SK-N-SH treated with all-trans-retinoic acid at 6 μM for 48 hours (cell line): ENCODE results near the gene DDX3X.
A peak's percentile ranks its signal among the peaks of the same experiment; 100 is the strongest.

Source experiments
- ATAC-seq: fragments of 200-7000 bp; cut with Tn5 transposase; 3 replicates; pipeline ENCODE4 v1.9.1; 2020; ENCODE audit warnings: mild to moderate bottlenecking, moderate library complexity
- ARNTL ChIP-seq: fragments of 450-650 bp; formaldehyde crosslinking; IDR thresholded peaks from 2 replicates; pipeline ENCODE4 v1.5.0; 2020; ENCODE audit warnings: low read depth, mild to moderate bottlenecking, moderate library complexity, borderline replicate concordance
- CSDC2 ChIP-seq: fragments of 250-450 bp; sonication (Bioruptor Pico); IDR thresholded peaks from 2 replicates; pipeline ENCODE4 v1.5.0; 2020; ENCODE audit warnings: mild to moderate bottlenecking, moderate library complexity
- ESRRG ChIP-seq: fragments of 250-450 bp; sonication (Bioruptor Pico); IDR thresholded peaks from 2 replicates; pipeline ENCODE4 v1.6.1; 2021; ENCODE audit warnings: mild to moderate bottlenecking
- GLIS3 ChIP-seq: fragments of 250-450 bp; sonication (Bioruptor Pico); IDR thresholded peaks from 2 replicates; pipeline ENCODE4 v1.5.0; 2020; ENCODE audit warnings: mild to moderate bottlenecking, moderate library complexity
- ISL1 ChIP-seq: fragments of 250-450 bp; sonication (Bioruptor Pico); IDR thresholded peaks from 2 replicates; pipeline ENCODE4 v2.1.2; 2022; ENCODE audit warnings: mild to moderate bottlenecking, moderate library complexity
- OSR1 ChIP-seq: fragments of 250-450 bp; sonication (Bioruptor Pico); IDR thresholded peaks from 2 replicates; pipeline ENCODE4 v1.8.0; 2022; ENCODE audit warnings: moderate library complexity, mild to moderate bottlenecking, inconsistent platforms
- PPARA ChIP-seq: fragments of 250-450 bp; sonication (Bioruptor Pico); IDR thresholded peaks from 2 replicates; pipeline ENCODE4 v1.5.0; 2020; ENCODE audit warnings: mild to moderate bottlenecking, borderline replicate concordance
- RARB ChIP-seq: fragments of 250-450 bp; sonication (Bioruptor Pico); IDR thresholded peaks from 2 replicates; pipeline ENCODE4 v1.8.0; 2021; ENCODE audit warnings: mild to moderate bottlenecking, moderate library complexity
- TCF4 ChIP-seq: fragments of 250-450 bp; sonication (Bioruptor Pico); IDR thresholded peaks from 2 replicates; pipeline ENCODE4 v1.8.0; 2021; ENCODE audit warnings: mild to moderate bottlenecking, moderate library complexity, borderline replicate concordance
- TOX ChIP-seq: fragments of 250-450 bp; sonication (Bioruptor Pico); IDR thresholded peaks from 2 replicates; pipeline ENCODE4 v1.8.0; 2021; ENCODE audit warnings: mild to moderate bottlenecking, moderate library complexity, borderline replicate concordance
- ZC3H10 ChIP-seq: fragments of 250-450 bp; sonication (Bioruptor Pico); IDR thresholded peaks from 2 replicates; pipeline ENCODE4 v1.5.1; 2021; ENCODE audit warnings: mild to moderate bottlenecking, moderate library complexity
- ZFP3 ChIP-seq: fragments of 250-450 bp; sonication (Bioruptor Pico); IDR thresholded peaks from 2 replicates; pipeline ENCODE4 v1.5.0; 2020; ENCODE audit warnings: mild to moderate bottlenecking, moderate library complexity
- ZFP30 ChIP-seq: fragments of 450-650 bp; formaldehyde crosslinking; IDR thresholded peaks from 2 replicates; pipeline ENCODE4 v1.5.0; 2022; ENCODE audit warnings: mild to moderate bottlenecking, moderate library complexity
- ZNF565 ChIP-seq: fragments of 450-650 bp; formaldehyde crosslinking; conservative IDR thresholded peaks from 2 replicates; pipeline ENCODE4 v1.5.0; 2020; ENCODE audit warnings: low read depth, mild to moderate bottlenecking, moderate library complexity
- ZNF8 ChIP-seq: fragments of 450-650 bp; formaldehyde crosslinking; IDR thresholded peaks from 2 replicates; pipeline ENCODE4 v1.5.0; 2020; ENCODE audit warnings: mild to moderate bottlenecking, moderate library complexity
- TF ChIP-seq, protein P1 (sequence below): fragments of 250-450 bp; sonication (Bioruptor Pico); IDR thresholded peaks from 2 replicates; pipeline ENCODE4 v1.8.0; 2020; ENCODE audit warnings: mild to moderate bottlenecking, moderate library complexity, borderline replicate concordance
- TF ChIP-seq, protein P2 (sequence below): fragments of 250-450 bp; sonication (Bioruptor Pico); IDR thresholded peaks from 2 replicates; pipeline ENCODE4 v1.5.0; 2020; ENCODE audit warnings: mild to moderate bottlenecking, moderate library complexity
- TF ChIP-seq, protein P3 (sequence below): fragments of 250-450 bp; sonication (Bioruptor Pico); IDR thresholded peaks from 2 replicates; pipeline ENCODE4 v1.5.1; 2021; ENCODE audit warnings: mild to moderate bottlenecking, moderate library complexity
- TF ChIP-seq, protein P4 (sequence below): fragments of 250-450 bp; sonication (Bioruptor Pico); IDR thresholded peaks from 2 replicates; pipeline ENCODE4 v1.5.1; 2020; ENCODE audit warnings: low read depth, mild to moderate bottlenecking, moderate library complexity

Gene DDX3X

DNA sequence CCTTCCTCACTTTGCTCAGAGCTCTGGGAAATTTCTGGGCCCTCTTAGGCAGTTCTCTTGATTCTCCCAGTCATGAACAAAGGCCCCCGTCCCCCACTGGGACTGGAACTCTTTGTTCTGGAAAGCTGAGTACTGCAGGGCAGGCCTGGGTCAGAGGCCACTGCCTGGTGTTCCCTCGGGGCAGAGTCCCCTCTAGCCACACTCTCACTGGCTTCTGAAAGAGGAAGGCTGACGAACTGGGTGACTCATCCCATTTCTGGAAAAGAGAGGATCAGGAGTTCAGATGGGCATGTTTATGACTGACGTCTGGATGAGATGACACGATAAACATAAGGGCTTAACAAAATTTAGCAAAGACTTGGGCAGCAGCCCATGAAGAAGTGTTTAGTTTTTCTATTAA, 47.7 kb downstream of the DDX3X start:
- ATAC-seq: peak; percentile 82

DNA sequence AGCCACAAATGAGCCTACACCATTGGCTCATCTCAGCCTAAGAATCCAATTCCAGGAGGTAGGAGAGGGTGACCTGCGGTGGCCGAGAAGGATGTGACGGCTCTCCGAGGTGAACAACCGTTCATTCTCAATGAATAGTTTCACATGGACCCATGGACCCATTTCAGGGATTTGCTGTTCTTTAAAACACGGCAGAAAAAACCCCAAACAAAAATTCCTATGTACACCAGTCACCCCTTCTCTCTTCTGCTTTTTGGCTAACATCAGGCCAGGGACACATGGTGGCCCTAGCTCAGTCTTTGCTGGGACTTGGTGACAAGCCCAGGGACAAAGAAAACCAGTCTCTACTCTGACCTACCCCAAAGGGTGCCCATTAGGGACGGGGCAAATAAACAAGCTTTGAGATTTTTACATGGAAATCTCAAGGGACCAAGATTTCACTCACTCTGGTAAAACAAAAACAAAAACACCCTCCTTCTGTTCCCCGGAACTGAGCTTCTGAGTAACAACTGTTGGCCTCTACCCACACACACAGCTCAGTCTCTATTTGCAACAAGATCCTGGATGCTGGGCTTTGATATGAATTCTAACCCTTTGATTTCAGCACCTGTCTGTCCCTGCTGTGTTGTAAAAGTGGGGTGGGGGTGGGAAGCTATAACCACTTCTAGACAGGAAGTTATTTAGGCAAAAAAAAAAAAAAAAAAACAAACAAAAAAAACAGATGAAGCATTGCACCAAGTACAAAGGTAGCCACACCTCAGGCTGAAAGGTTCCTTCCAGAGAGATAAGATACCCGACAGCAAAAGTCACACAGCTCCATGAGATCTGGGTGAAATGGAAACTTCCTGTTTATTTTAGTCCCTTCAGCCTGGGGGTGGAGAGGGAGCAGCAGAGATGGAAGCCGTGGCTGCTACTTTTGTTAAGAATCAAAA, 49.0 kb downstream of the DDX3X start:
- peak; percentile 16; the same call in 2 of the 3 replicates for ATAC-seq
- TF ChIP-seq ZNF8 (CRISPR knock-in tag): no peak
- no peak for TF ChIP-seq ZFP3 (CRISPR knock-in tag)
- TF ChIP-seq ZC3H10 (CRISPR knock-in tag): no peak
- TF ChIP-seq CSDC2 (CRISPR knock-in tag): no peak
- no peak for TF ChIP-seq ISL1 (CRISPR knock-in tag)
- TF ChIP-seq ZNF565 (CRISPR knock-in tag): no peak
- no peak for TF ChIP-seq PPARA (CRISPR knock-in tag)
- no peak for TF ChIP-seq RARB (CRISPR knock-in tag)
- TF ChIP-seq OSR1 (CRISPR knock-in tag): no peak
- TF ChIP-seq ZFP30 (CRISPR knock-in tag): no peak

More for the DNA sequence above, 47.7 kb downstream of the DDX3X start:
- TF ChIP-seq OSR1 (CRISPR knock-in tag): no peak
- peak; percentile 55; the same call in 1 of the 2 replicates for TF ChIP-seq ZFP3 (CRISPR knock-in tag)
- no peak for TF ChIP-seq ZNF8 (CRISPR knock-in tag)
- TF ChIP-seq GLIS3: no peak
- TF ChIP-seq, protein P1, sequence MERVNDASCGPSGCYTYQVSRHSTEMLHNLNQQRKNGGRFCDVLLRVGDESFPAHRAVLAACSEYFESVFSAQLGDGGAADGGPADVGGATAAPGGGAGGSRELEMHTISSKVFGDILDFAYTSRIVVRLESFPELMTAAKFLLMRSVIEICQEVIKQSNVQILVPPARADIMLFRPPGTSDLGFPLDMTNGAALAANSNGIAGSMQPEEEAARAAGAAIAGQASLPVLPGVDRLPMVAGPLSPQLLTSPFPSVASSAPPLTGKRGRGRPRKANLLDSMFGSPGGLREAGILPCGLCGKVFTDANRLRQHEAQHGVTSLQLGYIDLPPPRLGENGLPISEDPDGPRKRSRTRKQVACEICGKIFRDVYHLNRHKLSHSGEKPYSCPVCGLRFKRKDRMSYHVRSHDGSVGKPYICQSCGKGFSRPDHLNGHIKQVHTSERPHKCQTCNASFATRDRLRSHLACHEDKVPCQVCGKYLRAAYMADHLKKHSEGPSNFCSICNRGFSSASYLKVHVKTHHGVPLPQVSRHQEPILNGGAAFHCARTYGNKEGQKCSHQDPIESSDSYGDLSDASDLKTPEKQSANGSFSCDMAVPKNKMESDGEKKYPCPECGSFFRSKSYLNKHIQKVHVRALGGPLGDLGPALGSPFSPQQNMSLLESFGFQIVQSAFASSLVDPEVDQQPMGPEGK (CRISPR knock-in tag): no peak

DNA sequence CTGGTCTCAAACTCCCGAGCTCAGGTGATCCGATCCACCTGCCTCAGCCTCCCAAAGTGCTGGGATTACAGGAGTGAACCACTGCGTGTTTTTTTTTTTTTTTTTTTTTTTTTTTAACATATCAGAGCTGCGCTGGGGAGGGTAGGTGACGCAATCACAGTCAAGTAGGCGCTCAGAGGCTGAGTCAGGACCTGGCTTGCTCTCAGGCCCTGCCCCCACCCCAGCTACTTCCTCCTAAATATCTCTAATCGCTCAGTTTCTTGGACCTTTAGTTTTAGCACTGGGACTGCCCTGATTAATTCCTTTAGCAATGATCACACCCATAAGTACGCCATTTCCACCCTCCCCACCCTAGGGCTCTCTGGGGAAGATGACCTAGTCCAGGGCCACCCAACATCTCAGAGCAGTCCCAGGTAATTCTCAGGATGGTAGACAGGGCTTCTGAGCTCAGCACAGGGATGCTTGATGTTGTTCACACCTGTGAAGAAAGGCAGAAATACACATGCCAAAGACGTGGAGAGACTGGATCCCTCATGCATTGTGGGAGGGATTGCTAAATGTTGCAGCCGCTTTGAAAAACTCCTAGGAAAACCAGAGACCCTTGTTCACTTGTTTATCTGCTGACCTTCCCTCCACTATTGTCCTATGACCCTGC, 50.2 kb downstream of the DDX3X start:
- TF ChIP-seq ESRRG (CRISPR knock-in tag): no peak
- no peak for TF ChIP-seq TOX (CRISPR knock-in tag)
- TF ChIP-seq ARNTL: no peak
- TF ChIP-seq TCF4 (CRISPR knock-in tag): no peak
- TF ChIP-seq ZC3H10 (CRISPR knock-in tag): no peak
- no peak for TF ChIP-seq CSDC2 (CRISPR knock-in tag)
- TF ChIP-seq, protein P2, sequence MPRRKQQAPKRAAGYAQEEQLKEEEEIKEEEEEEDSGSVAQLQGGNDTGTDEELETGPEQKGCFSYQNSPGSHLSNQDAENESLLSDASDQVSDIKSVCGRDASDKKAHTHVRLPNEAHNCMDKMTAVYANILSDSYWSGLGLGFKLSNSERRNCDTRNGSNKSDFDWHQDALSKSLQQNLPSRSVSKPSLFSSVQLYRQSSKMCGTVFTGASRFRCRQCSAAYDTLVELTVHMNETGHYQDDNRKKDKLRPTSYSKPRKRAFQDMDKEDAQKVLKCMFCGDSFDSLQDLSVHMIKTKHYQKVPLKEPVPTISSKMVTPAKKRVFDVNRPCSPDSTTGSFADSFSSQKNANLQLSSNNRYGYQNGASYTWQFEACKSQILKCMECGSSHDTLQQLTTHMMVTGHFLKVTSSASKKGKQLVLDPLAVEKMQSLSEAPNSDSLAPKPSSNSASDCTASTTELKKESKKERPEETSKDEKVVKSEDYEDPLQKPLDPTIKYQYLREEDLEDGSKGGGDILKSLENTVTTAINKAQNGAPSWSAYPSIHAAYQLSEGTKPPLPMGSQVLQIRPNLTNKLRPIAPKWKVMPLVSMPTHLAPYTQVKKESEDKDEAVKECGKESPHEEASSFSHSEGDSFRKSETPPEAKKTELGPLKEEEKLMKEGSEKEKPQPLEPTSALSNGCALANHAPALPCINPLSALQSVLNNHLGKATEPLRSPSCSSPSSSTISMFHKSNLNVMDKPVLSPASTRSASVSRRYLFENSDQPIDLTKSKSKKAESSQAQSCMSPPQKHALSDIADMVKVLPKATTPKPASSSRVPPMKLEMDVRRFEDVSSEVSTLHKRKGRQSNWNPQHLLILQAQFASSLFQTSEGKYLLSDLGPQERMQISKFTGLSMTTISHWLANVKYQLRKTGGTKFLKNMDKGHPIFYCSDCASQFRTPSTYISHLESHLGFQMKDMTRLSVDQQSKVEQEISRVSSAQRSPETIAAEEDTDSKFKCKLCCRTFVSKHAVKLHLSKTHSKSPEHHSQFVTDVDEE: no peak
- no peak for TF ChIP-seq ISL1 (CRISPR knock-in tag)
- peak; percentile 71 for ATAC-seq

DNA sequence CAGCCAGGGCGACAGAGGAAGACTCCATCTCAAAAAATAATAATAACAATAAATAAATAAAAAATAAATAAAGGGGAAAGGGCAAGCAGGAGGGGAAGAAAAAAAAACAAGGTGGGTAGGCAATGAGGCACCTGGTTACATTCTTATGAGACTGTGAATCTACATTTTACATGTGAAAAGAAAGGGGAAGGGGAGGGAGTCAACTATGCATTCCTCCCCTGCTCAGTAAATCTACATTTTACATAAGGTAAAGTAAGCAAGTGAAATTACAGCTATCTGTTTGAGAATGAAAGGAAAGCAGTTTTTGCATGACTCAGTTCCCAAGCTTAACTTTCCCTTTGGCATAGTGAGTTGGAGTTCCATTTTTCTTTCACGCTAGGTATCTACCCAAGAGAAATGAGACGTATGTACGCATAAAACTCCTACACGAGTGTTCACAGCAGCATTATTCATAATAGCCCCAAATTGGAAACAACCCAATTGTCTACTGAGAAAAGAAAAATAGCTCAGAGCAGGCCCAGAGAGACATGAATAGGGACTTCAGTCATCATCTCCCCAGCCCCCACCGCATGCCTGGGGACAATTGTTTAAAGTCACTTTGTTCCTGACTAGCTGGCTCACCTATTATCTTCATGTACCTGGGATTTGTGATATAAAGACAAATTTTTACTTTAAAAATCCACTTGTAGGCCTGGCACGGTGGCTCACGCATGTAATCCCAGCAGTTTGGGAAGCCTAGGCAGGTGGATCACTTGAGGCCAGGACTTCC, 52.4 kb downstream of the DDX3X start:
- TF ChIP-seq, protein P2: no peak
- TF ChIP-seq, protein P3, sequence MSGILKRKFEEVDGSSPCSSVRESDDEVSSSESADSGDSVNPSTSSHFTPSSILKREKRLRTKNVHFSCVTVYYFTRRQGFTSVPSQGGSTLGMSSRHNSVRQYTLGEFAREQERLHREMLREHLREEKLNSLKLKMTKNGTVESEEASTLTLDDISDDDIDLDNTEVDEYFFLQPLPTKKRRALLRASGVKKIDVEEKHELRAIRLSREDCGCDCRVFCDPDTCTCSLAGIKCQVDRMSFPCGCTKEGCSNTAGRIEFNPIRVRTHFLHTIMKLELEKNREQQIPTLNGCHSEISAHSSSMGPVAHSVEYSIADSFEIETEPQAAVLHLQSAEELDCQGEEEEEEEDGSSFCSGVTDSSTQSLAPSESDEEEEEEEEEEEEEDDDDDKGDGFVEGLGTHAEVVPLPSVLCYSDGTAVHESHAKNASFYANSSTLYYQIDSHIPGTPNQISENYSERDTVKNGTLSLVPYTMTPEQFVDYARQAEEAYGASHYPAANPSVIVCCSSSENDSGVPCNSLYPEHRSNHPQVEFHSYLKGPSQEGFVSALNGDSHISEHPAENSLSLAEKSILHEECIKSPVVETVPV (CRISPR knock-in tag): no peak
- TF ChIP-seq, protein P4, sequence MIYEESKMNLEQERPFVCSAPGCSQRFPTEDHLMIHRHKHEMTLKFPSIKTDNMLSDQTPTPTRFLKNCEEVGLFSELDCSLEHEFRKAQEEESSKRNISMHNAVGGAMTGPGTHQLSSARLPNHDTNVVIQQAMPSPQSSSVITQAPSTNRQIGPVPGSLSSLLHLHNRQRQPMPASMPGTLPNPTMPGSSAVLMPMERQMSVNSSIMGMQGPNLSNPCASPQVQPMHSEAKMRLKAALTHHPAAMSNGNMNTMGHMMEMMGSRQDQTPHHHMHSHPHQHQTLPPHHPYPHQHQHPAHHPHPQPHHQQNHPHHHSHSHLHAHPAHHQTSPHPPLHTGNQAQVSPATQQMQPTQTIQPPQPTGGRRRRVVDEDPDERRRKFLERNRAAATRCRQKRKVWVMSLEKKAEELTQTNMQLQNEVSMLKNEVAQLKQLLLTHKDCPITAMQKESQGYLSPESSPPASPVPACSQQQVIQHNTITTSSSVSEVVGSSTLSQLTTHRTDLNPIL (CRISPR knock-in tag): no peak
- TF ChIP-seq, protein P1 (CRISPR knock-in tag): no peak
- no peak for TF ChIP-seq ARNTL
- TF ChIP-seq TOX (CRISPR knock-in tag): no peak
- no peak for TF ChIP-seq ZNF8 (CRISPR knock-in tag)
- no peak for TF ChIP-seq ZFP30 (CRISPR knock-in tag)
- no peak for TF ChIP-seq ZFP3 (CRISPR knock-in tag)
- TF ChIP-seq GLIS3: no peak
- TF ChIP-seq, all 23 proteins: peak for 0
- ATAC-seq: no peak
